ENCODE data around the gene ADAMTS17. TPM values are rescaled to one million over a fixed set of nuclear protein-coding genes. Genes with fewer than 3 reads are reported as not detected.
"Not testable (repeated sequence)": the region's sequence is repeated elsewhere in the genome, so short reads cannot be mapped to it uniquely, and the experiment has no call there.

ADAMTS17 gene
- polyA plus RNA-seq, 5 donors: 1.9 to 4.1 (median 3.0) TPM

DNA sequence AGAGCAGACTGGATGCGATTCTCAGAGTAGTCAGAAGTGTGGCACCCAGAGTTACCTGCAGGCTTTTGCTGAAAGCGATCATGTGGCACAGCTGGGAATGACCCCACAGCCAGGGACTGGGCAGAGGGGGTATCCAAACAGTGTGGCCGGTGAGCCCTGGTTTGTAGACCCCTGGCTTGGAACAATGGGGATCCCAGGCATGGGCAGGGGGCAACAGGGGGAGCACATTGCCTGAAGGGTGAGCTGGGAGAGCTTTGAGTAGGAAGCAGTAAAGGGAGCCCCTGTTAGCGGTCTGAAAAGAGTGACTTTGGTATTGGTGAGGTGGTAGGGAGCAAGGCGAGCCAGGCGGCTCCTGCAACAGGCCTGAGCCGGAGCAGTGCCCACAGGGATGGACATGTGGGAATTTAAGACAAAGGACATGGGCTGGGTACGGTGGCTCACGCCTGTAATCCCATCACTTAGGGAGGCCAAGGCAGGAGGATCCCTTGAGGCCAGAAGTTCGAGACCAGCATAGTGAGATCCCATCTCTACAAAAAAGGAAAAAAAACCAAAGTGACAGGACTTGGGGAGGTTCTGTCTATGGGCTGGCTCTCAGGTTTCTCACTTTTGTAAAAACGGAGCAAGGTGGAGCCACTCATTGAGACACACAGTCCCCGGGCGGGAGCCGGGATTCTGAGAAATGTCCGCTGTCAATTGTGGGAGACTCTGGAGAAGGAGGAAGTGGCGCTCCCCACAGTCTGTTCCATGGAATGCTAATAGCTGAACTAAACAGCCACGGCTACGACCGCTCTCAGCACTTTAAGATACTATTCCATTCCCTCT is 384.7 kb downstream of the ADAMTS17 start:
- no peak for DNase-seq

- no peak for DNase-seq
Observed at GRCh38 chr15:99956022-99956775, 385.6 kb downstream of the ADAMTS17 start.

DNA sequence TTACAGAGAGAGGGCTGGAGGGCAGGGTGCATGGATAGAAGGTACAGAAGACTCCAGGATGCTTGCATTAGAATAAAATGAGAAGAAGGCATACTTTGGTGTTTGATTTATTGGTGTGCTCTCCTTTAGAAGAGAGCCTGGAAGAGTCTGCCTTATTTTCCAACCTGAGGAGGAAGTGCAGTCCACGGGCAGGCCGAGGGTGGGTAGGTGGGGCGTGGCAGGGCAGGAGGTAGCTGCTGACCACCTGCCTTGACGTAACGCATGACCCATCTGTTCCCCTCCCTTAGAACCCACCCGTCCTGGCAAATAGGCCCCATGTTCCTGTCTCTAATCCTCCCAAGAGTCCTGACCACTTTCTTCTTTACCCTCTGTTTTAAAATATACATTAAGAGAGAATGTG is 386.2 kb downstream of the ADAMTS17 start:
- no peak for DNase-seq

DNA sequence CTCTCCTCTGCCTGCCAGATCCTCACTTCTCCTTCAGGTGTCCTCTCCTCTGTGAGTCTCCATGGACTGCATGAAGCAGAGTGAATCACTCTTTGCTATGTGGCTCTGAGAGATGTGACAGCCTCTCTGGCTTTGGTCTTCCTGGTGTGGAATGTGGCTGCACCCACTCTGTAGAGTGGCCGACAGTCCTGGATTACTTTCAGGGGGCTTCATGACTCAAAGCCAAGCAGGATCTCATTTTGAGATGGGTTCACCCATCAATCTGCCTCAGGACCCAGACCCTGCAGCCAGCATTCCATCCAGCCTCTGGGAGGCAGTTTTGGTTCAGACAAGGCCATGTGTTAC is 386.6 kb downstream of the ADAMTS17 start:
- no peak for DNase-seq

DNA sequence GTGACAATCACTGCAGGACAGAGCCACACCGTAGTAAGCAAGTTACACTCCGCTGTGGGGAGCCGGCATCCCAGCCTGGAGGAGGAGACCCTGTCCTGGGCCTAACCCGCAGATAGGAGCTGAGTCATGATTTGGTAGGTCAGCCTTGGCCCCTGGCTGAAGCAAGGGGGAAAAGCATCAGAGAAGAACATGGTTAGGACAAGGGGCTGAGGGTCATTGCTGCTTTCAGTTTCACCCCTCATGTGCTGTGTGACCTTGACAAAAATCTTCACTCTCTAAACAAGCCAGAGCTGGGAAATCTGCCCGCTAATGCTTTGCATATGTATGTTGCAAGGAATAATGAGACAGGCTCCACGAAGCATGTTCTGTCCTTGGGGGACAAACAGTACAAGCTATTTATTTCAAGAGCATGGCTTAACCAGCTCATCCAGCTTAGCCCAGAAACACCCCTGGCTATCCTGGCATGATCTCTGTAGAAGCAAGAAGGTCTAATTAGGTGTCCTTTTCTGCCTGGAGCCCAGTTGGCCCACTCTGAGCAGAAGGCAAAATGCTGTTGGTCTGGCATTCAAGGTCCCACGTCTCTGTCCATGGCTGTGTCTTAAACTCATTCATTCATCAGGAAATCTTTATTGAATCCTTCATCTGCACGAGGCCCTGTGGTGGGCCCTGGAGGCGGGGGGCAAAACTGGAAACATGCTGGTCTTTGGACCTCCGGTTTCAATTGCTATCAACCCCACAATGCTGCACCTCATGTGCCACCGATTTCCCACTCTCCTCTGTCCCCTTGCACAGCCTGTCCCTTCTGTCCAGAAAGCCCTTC is 387.2 kb downstream of the ADAMTS17 start:
- peak; percentile 56 to 67 for DNase-seq

- DNase-seq: no peak
Observed at GRCh38 chr15:99953886-99954285, 387.9 kb downstream of the ADAMTS17 start.

DNA sequence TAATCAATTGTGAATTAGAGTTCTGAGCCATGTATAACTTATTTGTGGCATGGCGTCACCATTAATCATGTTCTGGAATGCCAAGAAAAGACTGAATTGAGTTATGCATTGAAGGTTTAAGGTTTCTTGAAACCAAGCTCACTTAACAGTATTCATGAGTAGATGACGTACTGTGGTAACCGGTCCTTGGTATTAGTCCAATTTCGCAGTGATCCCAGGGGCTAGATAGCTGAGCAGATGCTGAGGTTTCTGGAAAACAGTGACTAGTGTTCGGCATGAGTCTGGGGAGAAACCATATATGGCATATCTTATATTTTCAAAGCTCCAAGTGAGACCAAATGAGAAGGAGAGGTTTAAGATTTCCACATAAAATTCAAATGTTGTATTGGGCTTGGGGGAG is 390.3 kb downstream of the ADAMTS17 start:
- no peak for DNase-seq

DNA sequence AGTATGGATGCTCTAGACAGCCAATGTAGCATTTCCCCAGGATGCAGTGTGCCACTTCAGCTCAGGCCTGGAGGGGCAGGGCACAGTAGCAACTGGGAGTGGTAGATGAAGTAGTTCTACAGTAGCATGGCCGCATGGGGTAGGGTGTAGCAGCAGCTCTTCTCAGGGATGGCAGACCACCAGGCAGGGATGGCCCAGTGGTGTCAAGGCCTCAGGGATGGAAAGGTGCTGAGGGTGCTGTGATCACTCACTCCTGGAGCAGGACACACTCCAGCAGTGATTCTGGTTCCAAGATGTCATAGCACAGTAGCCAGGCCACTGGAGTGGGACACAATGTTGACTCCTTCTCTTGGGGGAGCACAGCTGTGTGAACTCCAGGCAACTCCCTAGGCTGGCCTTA is 397.6 kb downstream of the ADAMTS17 start:
- DNase-seq: no peak

GRCh38 chr15:99943466-99943865 is 398.3 kb downstream of the ADAMTS17 start:
- no peak for DNase-seq

DNA sequence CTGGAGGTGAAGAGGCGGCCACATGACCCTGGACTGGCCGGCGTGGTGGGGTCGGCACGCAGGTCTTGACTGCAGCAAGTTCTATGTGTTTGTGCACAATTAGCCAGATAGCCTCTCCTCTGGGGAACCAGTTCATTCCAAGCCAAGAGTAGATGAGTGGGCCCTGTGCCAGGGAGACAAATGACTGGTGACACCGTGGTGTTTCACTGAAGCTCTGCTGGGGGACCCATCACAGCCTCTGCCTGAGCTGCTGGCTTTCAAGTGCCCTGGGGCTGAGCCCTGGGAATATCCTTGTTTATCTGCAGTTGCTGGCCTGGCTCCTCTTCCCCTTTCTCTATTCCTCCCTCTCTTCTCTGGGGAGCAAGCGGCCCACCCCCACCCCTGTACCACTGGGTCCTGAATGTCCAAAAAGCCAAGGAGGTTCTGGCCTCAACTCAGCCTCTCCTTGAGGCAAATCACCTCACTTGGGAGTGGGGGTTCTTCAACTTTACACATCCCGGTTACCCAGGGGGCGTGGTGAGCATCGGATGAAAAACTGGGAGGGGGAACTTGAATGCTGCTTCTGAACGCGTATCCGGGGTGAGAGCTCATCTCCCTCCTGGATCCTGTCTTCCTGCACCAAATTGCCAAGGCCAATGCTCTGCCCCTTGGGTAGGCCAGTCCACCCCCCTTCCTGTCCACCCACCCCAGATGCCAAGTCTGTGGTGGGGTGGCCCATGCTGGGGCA is 408.9 kb downstream of the ADAMTS17 start:
- DNase-seq: no peak

DNA sequence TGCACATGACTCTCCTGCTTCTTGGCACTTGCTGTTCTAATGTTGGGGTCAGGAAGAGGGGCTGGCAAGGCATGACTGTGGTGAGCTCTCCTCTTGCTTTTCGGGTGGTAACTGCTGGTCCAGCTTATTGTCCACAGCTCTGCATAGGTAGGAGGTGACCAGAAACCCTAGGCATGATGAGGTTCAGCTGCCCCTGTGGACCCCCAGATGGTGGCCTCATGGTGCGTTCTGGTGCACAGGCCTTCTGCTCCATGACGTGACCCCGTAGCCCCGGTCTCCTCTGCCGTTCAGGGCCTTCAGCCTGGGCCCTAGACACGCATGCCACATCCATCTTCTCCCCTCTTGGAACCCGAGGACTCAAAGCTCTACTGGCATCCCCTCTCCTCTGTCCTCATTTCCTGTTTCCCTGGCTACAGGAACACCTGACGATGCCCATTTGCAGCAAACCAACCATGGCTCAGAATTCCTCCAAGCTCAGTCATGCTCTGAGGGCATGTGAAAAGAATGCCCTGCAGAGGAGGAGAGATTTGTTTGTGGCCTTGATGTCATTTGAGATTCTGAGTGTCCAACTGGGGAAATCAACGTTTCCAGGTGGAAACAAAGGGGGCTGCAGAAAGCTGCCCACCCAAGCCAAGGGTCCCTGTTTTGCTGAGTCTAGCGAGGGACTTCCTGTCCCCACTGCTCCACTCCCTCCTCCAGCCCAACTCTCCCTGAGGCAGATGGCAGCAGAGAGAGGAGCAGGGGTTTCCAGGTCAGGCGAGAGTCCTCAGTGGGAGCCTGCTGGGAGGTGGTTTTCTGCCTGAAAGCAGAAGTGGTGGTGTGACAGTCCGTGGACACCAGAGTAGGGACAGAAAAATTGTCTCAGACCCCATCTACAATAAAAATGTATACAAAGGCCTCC is 409.8 kb downstream of the ADAMTS17 start:
- no peak for DNase-seq

GRCh38 chr15:99930696-99931095 is 411.1 kb downstream of the ADAMTS17 start:
- DNase-seq: no peak

DNA sequence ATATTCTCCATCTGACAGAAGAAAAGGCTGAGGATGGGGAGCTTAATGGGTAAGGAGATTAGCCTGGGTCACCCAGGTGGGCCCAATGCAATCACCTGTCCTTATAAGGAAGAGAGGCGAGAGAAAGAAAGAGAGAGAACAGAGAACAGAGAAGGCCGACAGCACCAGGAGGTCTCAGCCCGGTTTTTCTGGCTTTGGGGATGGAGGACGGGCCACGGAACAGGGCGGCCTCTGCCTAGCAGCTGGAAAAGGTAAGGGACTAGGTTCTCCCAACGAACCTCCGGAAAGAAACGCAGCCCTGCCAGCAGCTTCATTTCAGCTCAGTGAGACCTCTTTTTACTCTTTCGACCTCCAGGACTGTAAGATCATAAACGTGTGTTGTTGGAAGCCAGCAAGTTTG is 412.5 kb downstream of the ADAMTS17 start:
- no peak for DNase-seq

GRCh38 chr15:99928429-99928981 is 413.3 kb downstream of the ADAMTS17 start:
- DNase-seq: peak; percentile 79 to 84

GRCh38 chr15:99926532-99926931 is 415.2 kb downstream of the ADAMTS17 start:
- not testable (repeated sequence) for DNase-seq

GRCh38 chr15:99925661-99926461 is 415.9 kb downstream of the ADAMTS17 start:
- peak in 1 of 2 donors; percentile 34 for DNase-seq

DNA sequence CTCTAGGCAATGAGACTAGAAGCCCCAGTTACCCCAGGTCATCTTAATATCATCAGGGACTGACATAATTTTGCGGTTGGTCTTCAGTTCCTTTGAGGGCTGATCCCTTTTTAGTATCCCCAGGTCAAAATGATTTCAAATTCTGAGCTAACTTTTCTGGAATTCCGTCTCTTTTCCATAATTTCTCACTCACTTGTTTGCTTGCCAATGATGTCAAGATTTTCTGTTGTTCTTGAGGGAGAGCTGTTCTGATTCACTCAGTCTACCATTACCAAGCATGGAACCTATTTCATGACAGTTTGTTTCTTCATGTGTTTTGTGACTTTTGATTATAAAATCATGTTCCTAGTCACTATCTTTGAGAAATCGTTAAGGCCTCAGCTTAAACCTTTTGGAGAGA is 418.1 kb downstream of the ADAMTS17 start:
- DNase-seq: no peak

Measured in right lung (tissue), 5 donors.